GM18498 (cell line): ENCODE results near the gene BRIP1.
"Not testable (repeated sequence)": the region's sequence is repeated elsewhere in the genome, so short reads cannot be mapped to it uniquely, and the experiment has no call there.

Experiments
- ATAC-seq: cut with Tn5 transposase; IDR thresholded peaks from one replicate; pipeline ENCODE4 v1.9.1; 2021; ENCODE audit warnings: mild to moderate bottlenecking, moderate library complexity; ENCODE audit not compliant: unreplicated experiment

The BRIP1 gene

DNA sequence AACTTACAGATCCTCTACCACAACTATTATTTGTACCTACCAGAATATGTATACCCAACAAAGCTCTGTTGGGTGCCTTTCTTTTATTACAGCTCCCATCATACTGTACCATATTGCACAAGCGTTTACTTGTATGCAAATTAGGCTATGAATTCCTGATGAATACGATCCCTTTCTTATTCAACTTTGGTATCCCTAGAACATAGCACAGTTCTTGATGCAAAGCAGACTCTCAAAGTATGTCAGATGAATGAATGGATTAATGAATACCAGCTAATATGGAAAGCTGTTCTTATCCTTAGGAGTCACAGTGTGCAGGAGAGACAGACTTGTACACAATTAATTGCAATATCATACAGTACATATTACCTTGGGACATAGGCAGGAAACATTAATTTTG lies 192.6 kb downstream of the BRIP1 start:
- ATAC-seq = no peak

GRCh38 chr17:61669522-61669921 lies 193.8 kb downstream of the BRIP1 start:
- no peak for ATAC-seq

DNA sequence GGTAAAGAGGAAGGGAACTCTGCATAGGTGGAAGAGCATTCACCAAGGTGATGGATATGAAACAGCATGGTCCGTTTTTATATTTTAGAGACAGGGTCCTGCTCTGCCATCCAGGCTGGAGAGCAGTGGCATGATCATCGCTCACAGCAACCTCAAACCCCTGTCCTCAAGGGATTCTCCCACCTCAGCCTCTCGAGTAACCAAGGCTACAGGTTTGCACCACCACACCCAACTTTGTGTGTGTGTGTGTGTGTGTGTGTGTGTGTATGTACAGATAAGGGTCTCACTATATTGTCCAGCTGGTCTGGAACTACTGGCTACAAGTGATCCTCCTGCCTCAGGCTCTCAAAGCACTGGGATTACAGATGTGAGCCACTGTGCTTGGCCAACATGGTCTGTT lies 194.8 kb downstream of the BRIP1 start:
- ATAC-seq = no peak

- ATAC-seq = not testable (repeated sequence)
These were observed 196.8 kb downstream of the BRIP1 start for GRCh38 chr17:61666406-61667088.

- no peak for ATAC-seq
These were observed 200.0 kb downstream of the BRIP1 start for GRCh38 chr17:61663310-61663709.

DNA sequence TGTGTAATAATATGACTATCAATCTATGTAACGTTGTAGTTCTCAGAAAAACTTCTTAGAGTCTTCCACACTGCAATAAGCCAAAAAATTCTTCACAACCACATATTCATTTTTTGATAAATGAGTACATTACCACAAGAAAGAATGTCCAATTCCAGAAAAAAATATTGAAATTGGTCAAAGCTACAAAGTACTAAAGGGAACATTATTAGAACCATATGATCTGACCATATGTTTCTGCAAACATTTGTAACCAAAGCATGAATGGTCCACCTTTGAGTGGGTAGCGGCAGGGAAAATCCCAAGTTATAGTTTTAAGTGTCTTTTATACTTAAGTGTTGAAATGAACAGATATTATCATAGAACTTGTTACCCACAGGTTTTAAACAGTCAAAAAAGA lies 200.6 kb downstream of the BRIP1 start:
- ATAC-seq = no peak

- no peak for ATAC-seq
These were observed 201.1 kb downstream of the BRIP1 start for GRCh38 chr17:61662186-61662585.

DNA sequence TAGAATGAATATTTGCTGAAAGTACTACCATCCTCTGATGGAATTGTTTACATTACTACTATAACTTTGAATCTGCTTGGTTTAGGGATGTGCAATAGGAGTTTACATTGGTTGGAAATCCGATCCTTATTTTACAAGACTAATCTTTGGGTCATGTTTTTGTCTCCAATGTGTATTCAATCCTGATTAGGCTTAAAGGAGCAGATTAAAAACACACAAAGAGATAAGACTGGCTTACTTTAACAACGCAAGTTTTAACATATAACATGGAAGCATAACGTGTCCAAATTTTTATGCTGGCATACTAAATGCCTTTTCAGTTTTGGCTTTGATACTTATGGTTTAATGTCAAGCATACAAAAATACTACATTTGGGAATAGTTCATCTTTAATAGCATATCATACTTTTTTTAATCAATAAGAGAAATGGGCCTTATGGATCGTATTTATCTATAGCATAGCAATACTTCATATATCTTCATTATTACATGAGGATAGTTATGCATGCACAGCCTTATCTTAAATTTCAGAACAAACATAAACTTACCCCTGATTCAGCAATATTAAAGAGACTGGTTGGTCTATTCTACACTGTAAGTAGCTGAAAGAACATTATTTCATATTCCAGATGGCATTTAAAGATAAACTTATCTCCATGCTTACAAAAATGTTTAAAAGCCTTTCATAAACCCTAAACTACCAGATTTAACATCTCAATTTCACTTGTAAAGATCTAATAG lies 202.4 kb downstream of the BRIP1 start:
- ATAC-seq = no peak

- ATAC-seq = no peak
These were observed 203.9 kb downstream of the BRIP1 start for GRCh38 chr17:61659437-61659836.

GRCh38 chr17:61658183-61658582 lies 205.1 kb downstream of the BRIP1 start:
- ATAC-seq = no peak

GRCh38 chr17:61657338-61657737 lies 206.0 kb downstream of the BRIP1 start:
- no peak for ATAC-seq

DNA sequence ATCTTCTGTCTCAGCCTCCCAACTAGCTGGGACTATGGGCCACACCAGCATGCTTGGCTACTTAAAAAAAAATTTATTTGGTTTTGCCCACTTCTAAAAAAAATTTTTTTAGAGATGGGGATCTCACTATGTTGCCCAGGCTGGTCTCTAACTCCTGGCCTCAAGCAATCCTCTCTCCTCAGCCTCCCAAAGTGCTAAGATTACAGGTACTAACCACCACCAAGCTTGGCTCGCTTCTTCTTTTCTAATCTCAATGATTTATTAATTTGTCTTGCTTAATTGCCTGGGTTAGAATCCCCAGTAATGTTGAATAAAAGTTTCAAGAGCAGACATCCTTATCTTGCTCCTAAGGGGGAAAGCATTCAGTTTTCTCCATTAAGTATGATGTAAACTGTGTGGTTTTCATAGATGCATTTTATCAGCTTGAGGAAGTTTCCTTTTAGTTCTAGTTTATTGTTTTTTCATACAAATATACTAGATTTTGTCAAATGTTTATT lies 206.6 kb downstream of the BRIP1 start:
- no peak for ATAC-seq

- ATAC-seq = no peak
These were observed 212.6 kb downstream of the BRIP1 start for GRCh38 chr17:61650749-61651148.

DNA sequence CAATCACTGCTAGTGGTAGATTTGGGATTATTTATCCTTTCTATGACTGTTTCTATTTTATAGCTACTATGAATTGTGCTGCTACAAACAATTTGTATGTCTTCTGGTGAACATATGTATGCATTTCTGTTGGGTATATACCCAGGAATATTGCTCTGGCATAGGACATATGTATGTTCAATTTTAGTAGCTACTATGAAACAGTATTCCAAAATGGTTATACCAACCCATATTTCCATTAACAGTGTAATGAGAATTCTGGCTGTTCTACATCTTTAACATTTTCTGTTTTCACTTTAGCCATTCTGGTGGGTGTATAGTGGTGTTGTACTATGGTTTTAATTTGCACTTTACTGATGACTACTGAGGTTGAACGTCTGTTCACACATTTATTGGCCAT lies 214.7 kb downstream of the BRIP1 start:
- no peak for ATAC-seq

- no peak for ATAC-seq
These were observed 216.3 kb downstream of the BRIP1 start for GRCh38 chr17:61647047-61647446.

GRCh38 chr17:61646482-61646881 lies 216.8 kb downstream of the BRIP1 start:
- ATAC-seq = no peak

DNA sequence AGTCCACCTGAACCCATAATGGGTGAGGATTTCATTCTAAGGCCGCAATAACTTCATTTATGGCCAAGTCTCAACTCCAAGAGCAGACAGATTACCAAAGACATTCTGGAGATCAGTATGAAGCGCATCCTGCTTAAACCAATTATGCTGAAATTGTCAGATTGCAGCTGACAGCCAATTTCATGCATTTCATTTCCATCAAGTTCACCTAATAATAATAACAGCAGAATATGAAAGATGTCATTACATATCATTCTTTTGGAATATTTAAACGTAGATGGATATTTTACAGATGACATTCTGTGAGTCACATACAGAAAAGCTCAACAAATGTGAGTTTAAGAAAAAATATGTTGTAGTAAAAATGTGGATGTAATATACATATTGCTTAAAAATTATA lies 217.4 kb downstream of the BRIP1 start:
- no peak for ATAC-seq

DNA sequence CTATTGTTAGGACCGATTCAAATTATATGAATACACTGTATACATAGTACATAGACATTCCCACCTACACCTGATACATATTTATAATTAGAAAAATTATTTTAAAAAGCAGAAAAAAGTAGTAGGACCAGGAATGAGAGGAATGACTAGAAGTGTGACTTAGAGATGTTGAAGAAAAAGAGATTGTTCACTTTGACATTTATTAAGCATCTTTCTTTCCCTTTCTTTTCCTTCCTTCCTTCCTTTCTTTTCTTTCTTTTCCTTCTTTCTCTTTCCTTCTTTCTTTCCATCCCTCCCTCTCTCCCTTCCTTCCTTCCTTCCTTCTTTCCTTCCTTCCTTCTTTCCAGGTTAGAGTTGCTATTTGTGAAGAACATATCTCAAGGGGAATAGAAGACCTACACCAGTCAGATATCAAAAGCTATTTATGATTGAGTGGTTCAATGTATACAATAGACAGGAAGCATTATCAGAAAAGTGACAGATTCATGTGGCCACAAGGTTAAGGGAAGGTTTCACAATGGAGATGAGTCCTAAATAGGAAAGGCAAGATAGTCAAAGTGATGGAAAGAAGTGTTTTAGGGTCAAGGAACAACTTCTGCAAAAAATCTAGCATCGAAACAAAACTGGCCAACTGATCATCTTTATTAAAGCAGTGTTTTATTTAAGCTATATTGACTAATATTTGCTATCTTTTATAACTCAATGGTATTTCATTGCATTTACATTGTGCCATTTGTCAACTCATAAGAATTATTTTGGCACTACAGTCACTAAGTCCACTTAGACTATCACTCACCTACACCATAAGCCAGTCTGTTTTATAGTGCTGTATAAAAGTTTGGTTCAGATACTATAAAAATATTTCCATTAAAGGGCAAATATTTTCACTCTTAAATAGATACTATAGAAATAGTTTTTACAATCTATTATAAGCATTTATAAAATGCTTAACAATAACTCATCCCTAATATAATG lies 218.2 kb downstream of the BRIP1 start:
- ATAC-seq = no peak

DNA sequence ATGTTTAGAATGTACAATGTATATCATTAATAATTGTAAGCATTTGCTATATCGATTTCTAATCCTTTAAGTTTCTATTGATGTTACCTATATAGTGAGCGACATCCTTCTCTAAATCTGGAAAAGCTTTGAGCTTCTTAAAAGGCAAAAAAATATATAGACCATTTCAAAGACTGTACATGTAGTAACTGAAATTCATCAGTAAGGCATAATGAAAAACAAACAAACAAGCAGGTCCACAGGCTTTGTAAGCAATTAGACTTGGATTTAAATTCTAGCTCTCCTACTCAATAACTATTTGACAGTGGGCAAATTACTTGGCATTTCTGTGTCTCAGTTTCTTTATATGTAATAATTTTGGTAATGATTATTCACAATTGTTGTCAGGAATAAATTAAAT lies 220.6 kb downstream of the BRIP1 start:
- ATAC-seq = no peak

DNA sequence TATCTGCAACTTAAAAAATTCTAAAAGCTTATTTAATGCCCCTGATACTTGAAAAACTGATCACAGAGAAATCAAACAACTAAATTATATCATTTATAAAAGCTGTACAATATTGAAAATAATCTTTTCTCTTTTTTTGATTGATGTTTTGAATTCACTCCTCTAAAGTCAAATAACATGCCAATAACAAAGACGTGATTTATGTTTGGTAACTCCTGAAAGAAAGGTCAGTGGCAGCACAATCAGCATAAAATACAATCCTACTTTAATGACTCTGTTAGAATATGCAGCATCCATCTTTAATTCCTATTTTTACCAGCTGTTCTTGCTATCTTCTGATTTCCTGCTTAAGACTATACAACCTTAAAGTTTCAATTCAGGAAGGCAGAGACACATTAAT lies 221.6 kb downstream of the BRIP1 start:
- no peak for ATAC-seq

GRCh38 chr17:61641084-61641483 lies 222.2 kb downstream of the BRIP1 start:
- no peak for ATAC-seq
